Testis (tissue), 2 donors: Measurements from ENCODE around the gene MYRFL.

Experiments
- CTCF ChIP-seq, 3 experiments: fragments of 450-650 bp in 2 of 3; fragments of 200-600 bp in 1 of 3; sonication (generic) in 1 of 3; IDR thresholded peaks; one replicate each; pipeline ENCODE4 v1.5.1; 2016 to 2019; ENCODE audit warnings: antibody characterized with exemption in 3 of 3, mild to moderate bottlenecking in 2 of 3, moderate library complexity in 1 of 3
- POLR2A ChIP-seq: fragments of 450-650 bp; IDR thresholded peaks from one replicate; pipeline ENCODE4 v1.6.1; 2017; ENCODE audit warnings: antibody characterized with exemption, mild to moderate bottlenecking, moderate library complexity

- TF ChIP-seq CTCF (IDR thresholded peaks at IDR 0.05), result no peak
- no peak for TF ChIP-seq POLR2A
Observed at GRCh38 chr12:69972136-69972535, 147.1 kb downstream of the MYRFL start.
